GM19452 (cell line): ENCODE data around the gene HS3ST3B1.

ENCODE experiments used
- ATAC-seq: cut with Tn5 transposase; IDR thresholded peaks from one replicate; pipeline ENCODE4 v1.9.1; 2021; ENCODE audit not compliant: unreplicated experiment

HS3ST3B1 gene

GRCh38 chr17:14302431-14303099 lies 1.7 kb downstream of the HS3ST3B1 start:
- ATAC-seq, result peak; percentile 61

GRCh38 chr17:14303343-14304221 lies 2.7 kb downstream of the HS3ST3B1 start:
- no peak for ATAC-seq

DNA sequence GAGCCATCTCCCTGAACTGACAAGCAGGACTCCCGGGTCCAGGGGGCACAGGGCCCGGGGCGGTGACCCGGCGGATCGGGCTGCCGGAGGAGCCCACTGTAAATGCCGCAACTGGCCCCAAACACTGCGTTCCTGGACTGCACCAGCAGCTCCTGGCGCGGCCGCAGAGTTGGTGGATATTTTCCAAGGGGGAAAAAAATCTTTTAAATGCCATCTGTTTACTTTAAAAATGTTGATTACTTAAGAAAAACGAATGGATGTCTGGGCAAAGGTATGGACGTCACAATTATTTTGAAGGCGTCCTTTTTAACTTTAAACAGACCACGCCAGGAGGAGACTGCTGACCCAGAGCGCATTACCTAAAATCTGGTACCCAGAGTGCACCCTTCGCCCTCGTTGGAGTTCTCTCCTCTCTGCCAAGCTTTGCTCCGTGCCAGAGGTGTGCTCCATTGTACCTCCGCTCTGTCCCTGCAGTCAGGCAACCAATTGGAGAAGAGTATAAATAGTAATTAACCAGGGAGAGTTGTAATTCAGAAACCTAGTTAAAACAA lies 3.4 kb downstream of the HS3ST3B1 start:
- ATAC-seq, result no peak

GRCh38 chr17:14304773-14305517 lies 4.1 kb downstream of the HS3ST3B1 start:
- ATAC-seq, result no peak

DNA sequence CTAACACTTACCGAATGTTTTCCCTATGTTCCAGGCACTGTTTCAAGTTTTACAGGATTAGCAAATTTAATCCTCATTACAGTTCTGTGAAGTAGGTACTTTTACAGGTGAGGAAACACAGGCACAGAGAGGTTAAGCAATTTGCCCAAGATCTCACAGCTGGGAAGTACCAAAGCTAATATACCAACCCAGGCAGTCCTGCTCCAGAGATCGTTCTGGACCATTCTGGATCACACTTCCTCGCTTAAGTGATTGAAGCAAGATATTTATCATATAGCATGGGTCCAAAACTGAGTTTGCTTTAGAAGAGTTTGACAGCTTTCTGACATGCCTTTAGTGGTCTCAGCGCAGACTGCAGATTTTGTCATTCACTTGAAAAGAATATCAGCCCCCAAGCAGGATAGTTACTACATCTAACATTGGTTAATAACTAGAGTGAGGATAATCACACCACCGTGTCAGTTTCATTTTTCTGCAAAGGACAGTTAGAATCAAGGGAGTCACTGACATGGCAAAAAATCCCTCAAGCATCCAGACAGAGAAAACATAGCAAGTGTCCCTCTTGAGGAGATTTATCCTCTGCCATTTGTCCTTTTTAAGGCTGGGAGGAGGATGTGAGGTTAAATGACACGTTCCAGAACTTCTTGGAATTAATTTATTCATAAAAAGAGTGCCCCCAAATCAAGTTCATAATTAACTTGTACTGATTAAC lies 5.1 kb downstream of the HS3ST3B1 start:
- no peak for ATAC-seq

- ATAC-seq, result no peak
Measured at GRCh38 chr17:14306596-14306995, 5.7 kb downstream of the HS3ST3B1 start.

- ATAC-seq, result no peak
Measured at GRCh38 chr17:14307560-14308024, 6.7 kb downstream of the HS3ST3B1 start.

DNA sequence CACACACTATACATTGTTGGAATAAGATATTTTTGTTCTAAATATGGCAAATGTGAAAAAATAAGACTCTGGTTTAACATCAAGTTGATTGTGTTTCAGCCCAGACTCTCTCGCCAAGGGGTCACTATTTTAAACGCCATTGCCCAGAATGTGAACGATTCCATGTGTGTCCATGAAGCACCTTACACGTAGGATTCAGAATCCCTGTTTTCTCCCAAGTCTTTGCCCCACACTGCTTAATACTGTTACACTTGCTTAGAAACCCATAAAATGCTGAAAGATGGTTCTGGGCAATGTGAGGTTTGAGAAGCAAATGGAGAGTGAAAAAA lies 7.7 kb downstream of the HS3ST3B1 start:
- no peak for ATAC-seq

DNA sequence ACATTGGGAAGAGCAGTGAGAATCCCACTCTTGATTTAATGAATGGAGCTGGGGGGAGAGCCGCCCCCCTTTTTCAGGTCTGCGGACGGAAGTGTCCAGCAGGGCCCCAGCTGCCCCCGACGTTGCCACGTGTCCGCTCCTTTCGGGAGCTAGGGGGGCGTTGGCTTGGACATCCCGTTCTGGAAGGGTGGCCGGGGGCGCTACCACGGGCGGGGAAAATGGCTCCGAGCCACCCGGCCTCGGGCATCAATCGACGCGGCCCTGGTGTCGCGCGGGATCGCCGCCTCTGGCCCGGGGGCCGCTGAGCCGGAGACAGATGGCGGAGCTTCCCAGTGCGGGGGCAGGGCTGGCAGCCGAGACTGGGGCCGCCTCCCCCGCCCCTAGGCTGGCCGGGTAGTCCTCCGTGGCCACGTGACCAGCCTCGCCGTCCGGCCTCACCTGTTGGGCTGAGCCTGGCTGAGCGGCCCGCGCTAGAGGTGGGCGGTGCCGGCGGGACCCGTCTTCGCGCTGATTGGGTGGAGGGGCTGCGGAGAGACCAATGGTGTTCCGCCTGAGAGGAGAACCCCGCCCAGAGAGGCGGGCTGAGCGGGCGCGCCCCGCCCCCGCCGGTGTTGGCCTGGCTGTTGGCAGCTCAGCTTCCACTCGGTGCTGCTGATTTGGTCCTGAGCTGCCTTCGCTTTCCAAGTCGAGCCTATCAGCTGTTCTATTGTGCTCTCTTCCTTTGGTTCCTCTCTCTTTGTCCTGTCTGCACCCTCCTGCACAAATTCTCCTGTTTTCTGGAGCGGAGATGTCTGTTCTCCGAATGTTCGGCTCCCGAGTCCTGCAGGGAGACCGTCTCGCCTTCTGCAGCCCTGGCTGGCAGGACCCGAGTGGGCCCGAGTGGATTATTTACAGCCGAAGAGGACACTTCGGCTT lies 8.3 kb downstream of the HS3ST3B1 start:
- no peak for ATAC-seq

GRCh38 chr17:14310101-14310500 lies 9.2 kb downstream of the HS3ST3B1 start:
- no peak for ATAC-seq

DNA sequence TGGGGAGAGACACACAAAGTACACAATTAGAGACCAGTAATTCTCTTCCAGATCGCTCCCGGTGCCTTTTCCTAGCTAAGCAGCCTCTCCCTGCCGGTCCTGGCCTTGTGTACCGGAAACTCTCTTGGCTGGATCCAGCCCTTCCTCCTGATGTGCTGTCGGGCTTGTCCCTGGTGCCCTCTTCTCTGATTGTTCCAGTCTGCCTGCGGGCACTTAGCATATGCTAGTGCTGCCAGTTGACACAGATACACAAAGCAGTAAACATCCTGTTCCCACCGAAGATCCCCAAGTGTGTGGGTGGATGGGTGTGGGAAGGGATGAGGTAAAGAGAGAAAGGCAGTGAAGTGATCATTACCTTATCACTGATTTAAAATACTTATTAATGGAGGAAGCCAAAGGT lies 9.7 kb downstream of the HS3ST3B1 start:
- no peak for ATAC-seq

DNA sequence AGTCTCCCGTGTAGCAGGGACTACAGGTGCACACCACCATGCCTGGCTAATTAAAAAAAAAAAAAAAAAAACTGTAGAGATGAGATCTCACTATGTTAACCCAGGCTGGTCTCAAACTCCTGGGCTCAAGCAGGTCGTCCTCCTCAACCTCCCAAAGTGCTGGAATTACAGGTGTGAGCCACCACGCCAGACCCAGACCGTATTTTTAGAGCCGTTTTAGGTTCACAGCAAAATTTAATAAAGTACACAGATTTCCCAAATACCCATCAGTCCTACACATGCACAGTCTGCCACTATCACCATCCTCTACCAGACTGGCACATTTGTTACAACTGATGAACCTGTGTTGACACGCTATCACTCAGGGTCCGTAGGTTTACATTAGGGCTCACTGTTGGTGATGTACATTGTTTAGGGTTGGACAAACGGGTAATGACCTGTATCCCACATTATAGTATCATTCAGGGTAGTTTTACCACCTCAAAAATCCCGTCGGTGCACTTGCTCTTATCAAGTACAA lies 10.4 kb downstream of the HS3ST3B1 start:
- ATAC-seq, result no peak

DNA sequence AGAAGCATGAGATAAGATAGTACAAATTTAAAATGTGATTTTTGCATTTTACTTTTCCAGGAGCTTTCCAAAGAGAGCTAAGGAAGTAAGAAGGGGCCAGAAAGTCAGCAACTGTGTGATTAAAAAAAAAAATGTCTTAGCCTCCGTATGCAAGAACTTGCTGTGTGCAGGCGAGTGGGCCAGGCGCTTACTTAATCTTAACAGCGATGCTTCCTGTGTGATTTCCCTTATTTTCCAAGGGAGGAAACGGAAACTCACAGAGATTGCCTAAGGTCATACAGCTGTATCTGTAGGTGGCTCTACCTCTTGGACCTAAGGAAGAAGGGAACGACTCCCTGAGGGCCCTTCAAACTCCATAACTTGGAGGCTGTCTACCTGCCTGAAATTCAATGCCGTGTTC lies 11.1 kb downstream of the HS3ST3B1 start:
- no peak for ATAC-seq

DNA sequence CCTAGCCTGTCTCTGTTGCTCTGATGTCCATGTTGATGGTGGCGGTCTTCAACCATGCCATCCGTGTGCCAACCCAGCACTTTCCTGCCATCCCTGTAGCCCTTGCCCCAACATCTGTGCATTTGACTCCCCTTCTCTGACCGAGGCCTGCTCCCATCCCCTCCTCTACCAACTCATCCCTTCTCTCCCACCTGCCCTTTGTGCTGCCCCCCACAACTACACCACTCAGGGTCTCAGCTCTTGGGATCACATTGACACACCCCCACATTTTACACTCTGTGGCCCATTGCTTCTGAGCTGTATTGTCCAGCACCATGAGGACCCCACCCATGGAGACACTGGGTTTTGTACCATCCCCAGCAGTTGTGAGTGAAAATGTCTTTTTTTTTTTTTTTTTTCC lies 11.6 kb downstream of the HS3ST3B1 start:
- ATAC-seq, result no peak

GRCh38 chr17:14316126-14316832 lies 15.4 kb downstream of the HS3ST3B1 start:
- ATAC-seq, result no peak

GRCh38 chr17:14317383-14317782 lies 16.5 kb downstream of the HS3ST3B1 start:
- no peak for ATAC-seq

DNA sequence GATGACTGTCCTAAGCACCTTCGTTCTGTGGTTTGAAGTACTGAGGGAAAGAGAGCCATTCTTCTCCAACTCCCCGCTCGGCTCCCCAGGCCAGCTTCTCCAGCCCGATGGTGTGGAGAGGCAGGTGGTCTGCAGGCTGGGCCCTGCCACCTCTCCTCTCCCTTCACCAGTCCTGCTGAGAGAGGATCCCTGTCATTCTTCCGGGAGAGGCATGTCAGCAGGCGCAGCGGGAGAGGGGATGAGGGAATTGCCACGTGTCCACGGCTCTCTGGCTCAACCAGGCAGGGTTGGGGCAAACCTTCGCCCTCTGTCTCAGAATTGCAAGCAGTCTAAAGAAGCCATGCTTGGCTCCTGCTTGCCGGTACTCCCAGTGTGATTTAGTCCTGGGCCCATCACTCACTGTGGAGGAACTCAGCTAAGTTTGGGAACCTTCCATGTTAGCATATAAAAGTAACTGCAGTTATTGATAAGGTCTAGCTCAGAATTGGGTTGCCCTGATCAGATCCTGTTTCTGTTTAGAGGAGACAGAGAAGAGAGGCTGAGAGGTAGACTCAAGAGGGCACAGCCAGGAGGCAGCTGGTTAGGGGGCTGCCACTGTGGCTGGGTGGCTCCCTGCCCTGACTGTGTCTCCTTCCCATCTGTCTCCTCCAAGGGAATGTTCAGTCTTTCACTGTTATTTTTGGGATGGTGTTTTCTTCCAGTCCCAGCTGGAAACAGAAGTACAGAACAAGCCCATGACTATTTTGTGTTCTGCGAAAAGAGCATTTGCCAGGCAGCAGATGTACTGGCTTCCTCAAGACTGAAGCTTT lies 17.4 kb downstream of the HS3ST3B1 start:
- ATAC-seq, result no peak

DNA sequence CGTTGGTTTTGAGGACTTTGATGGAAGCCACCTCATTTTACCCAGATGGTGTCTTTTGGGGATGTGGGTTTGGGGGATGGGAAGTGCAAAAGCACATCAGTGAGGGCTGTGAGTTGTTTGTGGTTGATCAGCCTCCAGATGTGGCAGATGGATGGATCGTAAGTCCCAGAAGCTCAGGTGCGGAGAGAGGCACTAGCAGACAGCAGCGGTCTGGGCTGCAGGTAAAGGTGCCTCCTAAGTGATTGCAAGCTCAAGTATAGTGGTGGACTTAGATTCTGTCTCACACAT lies 18.0 kb downstream of the HS3ST3B1 start:
- ATAC-seq, result no peak
